ENCODE data around the gene LRIG2. TPM values are rescaled to one million over a fixed set of nuclear protein-coding genes. Genes with fewer than 3 reads are reported as not detected.

Gene LRIG2
- total RNA-seq, 1 experiment from 2014 or later, result 13.5 TPM

DNA sequence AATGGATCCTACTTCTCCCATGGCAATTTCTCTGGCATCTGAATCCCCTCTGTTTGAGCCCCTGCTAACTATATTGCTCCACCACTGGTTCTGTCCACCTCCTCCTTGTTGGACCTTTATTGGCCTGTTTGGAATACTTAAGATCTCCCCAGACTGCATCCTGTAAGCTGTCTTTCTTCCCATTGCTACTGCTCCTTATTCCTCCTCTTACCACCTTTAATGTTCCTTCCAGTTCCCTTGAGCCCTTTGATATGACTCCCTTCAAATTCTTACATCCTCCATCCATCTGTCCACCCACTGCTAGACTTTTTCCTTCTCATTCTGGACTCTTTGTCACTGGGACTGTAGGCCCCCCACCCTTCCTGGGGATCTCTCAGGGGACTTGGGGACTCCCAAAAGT is 31.0 kb downstream of the LRIG2 start:
- Histone ChIP-seq H3K9ac (ENCODE audit: low read length) (no peak overlapping the region), H3K27ac (ENCODE audit: low read depth, low read length) (no peak overlapping the region), H4K20me1 (ENCODE audit: insufficient read depth) (no peaks in the 10 kb centered on the region), H3K36me3 (ENCODE audit: control insufficient read depth in 1 of 2, insufficient read depth in 2 of 2, low read length in 2 of 2) (peaks cover 46 to 60% of the 10 kb centered on the region in 2 experiments), H3K4me1 (ENCODE audit: control insufficient read depth in 1 of 2, insufficient read depth in 2 of 2, low read length in 2 of 2) (peaks cover 11 to 13% of the 10 kb centered on the region in 2 experiments), H3K27me3 (ENCODE audit: insufficient read depth, low read length) (no peaks in the 10 kb centered on the region), H3K9me3 (ENCODE audit: control insufficient read depth in 1 of 2, insufficient read depth in 1 of 2, low read depth in 1 of 2, low read length in 2 of 2) (no peaks in the 10 kb centered on the region), H3K9me2 (ENCODE audit: insufficient read depth) (no peaks in the 10 kb centered on the region), H3K4me3 (replicated peaks in 1 of 2; ENCODE audit: low read depth in 1 of 2, low read length in 2 of 2) (no peak overlapping the region), H2AFZ (ENCODE audit: low read depth, low read length, poor library complexity, severe bottlenecking) (no peak overlapping the region), H3K4me2 (ENCODE audit: low read length) (no peak overlapping the region), H3K79me2 (ENCODE audit: insufficient read depth, low read length) (no peaks in the 10 kb centered on the region)
- ChIA-PET CTCF (no interaction called here), RAD21 (ENCODE audit: low non-redundant PET in 1 of 2, low total read pairs in 2 of 2, uncharacterized antibody in 2 of 2, unreplicated experiment in 2 of 2) (no interaction called here), POLR2A (interaction anchor here (0.9 kb wide), 1 partner anchor 9 kb away, joined by 3 read pairs; no protein-coding TSS in a partner anchor)
- no peak for DNase-seq (ENCODE audit: low read depth, low spot score)
- intact Hi-C loops (cut with micrococcal nuclease), result no loop called here
- no TSS peak for BruUV-seq (replicated peaks)
- TF ChIP-seq SIN3A (IDR thresholded peaks at IDR 0.05; ENCODE audit: low read depth), result no peak
- no peak for TF ChIP-seq EZH2 (IDR thresholded peaks at IDR 0.05)
- TF ChIP-seq ZNF274 (IDR thresholded peaks at IDR 0.05; ENCODE audit: low read depth, low read length), result no peak
- TF ChIP-seq, protein P1, sequence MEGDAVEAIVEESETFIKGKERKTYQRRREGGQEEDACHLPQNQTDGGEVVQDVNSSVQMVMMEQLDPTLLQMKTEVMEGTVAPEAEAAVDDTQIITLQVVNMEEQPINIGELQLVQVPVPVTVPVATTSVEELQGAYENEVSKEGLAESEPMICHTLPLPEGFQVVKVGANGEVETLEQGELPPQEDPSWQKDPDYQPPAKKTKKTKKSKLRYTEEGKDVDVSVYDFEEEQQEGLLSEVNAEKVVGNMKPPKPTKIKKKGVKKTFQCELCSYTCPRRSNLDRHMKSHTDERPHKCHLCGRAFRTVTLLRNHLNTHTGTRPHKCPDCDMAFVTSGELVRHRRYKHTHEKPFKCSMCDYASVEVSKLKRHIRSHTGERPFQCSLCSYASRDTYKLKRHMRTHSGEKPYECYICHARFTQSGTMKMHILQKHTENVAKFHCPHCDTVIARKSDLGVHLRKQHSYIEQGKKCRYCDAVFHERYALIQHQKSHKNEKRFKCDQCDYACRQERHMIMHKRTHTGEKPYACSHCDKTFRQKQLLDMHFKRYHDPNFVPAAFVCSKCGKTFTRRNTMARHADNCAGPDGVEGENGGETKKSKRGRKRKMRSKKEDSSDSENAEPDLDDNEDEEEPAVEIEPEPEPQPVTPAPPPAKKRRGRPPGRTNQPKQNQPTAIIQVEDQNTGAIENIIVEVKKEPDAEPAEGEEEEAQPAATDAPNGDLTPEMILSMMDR (IDR thresholded peaks at IDR 0.05 in 2 of 3, conservative IDR thresholded peaks at IDR 0.05 in 1 of 3; ENCODE audit: borderline replicate concordance in 1 of 3, insufficient read depth in 1 of 3, low read depth in 2 of 3, low read length in 2 of 3), result no peak
- no peak for TF ChIP-seq EZH2phosphoT487 (IDR thresholded peaks at IDR 0.05; ENCODE audit: borderline replicate concordance)
- TF ChIP-seq, protein P2, sequence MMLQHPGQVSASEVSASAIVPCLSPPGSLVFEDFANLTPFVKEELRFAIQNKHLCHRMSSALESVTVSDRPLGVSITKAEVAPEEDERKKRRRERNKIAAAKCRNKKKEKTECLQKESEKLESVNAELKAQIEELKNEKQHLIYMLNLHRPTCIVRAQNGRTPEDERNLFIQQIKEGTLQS (IDR thresholded peaks at IDR 0.05), result no peak
- TF ChIP-seq POLR2A (IDR thresholded peaks at IDR 0.05; ENCODE audit: borderline replicate concordance, extremely low read depth, insufficient read depth, insufficient read length), result no peak
- no peak for TF ChIP-seq SRF (IDR thresholded peaks at IDR 0.05; ENCODE audit: low read depth)
- no peak for TF ChIP-seq ZFX (IDR thresholded peaks at IDR 0.05)
- no peak for TF ChIP-seq YY1 (IDR thresholded peaks at IDR 0.05; ENCODE audit: extremely low read depth, insufficient replicate concordance, low read depth, low read length)
- TF ChIP-seq POLR2AphosphoS5 (IDR thresholded peaks at IDR 0.05; ENCODE audit: low read depth, low read length), result no peak
- TF ChIP-seq, protein P3, sequence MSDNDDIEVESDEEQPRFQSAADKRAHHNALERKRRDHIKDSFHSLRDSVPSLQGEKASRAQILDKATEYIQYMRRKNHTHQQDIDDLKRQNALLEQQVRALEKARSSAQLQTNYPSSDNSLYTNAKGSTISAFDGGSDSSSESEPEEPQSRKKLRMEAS (IDR thresholded peaks at IDR 0.05), result no peak
- no peak for ATAC-seq
